Keratinocyte (primary cell): ENCODE results near the gene CCDC8. TPM values are rescaled to one million over a fixed set of nuclear protein-coding genes. Genes with fewer than 3 reads are reported as not detected.

Source experiments
- DNase-seq: peaks from one replicate; pipeline ENCODE4 v3.0.0-alpha.2; 2011; ENCODE audit warnings: low read depth, missing footprints, low spot score
- FAIRE-seq: peaks from 2 replicates; lab custom pipeline; 2011; peaks lifted over from hg19 to GRCh38; lab: Jason Lieb, UNC
- H2AFZ ChIP-seq: 2 replicates; pipeline ENCODE4 v1.6.0; 2012; ENCODE audit warnings: low read length, control low read depth, inconsistent platforms; ENCODE audit not compliant: control insufficient read depth
- H3K27ac ChIP-seq: 2 replicates; pipeline ENCODE4 v1.5.1; 2011; ENCODE audit warnings: low read length; ENCODE audit not compliant: control insufficient read depth, insufficient read depth
- H3K27me3 ChIP-seq: 3 replicates; pipeline ENCODE4 v1.6.0; 2011; ENCODE audit warnings: low read length; ENCODE audit not compliant: control insufficient read depth, insufficient read depth; ENCODE audit errors: extremely low read depth
- H3K36me3 ChIP-seq, 2 experiments: 2 replicates in 1 of 2; 3 replicates in 1 of 2; pipeline ENCODE4 v1.5.1; 2011; ENCODE audit warnings: low read length in 2 of 2, mild to moderate bottlenecking in 1 of 2; ENCODE audit not compliant: control insufficient read depth in 2 of 2, insufficient read depth in 2 of 2; ENCODE audit errors: extremely low read depth in 1 of 2
- H3K4me1 ChIP-seq: 3 replicates; pipeline ENCODE4 v1.5.1; 2011; ENCODE audit warnings: low read length; ENCODE audit not compliant: control insufficient read depth, insufficient read depth; ENCODE audit errors: extremely low read depth
- H3K4me2 ChIP-seq: 3 replicates; pipeline ENCODE4 v1.6.0; 2011; ENCODE audit warnings: low read depth, low read length; ENCODE audit not compliant: control insufficient read depth, insufficient read depth; ENCODE audit errors: extremely low read depth
- H3K4me3 ChIP-seq, 3 experiments: fragments of 200-600 bp in 1 of 3; sonication (generic) in 1 of 3; 2 replicates in 2 of 3; 3 replicates in 1 of 3; pipeline ENCODE4 v1.5.1; 2011 to 2016; ENCODE audit warnings: low read length in 3 of 3, mild to moderate bottlenecking in 3 of 3, control low read depth in 2 of 3, inconsistent platforms in 1 of 3, low read depth in 1 of 3, mixed read lengths in 1 of 3, mixed run types in 1 of 3, moderate library complexity in 1 of 3; ENCODE audit not compliant: control insufficient read depth in 2 of 3, insufficient read depth in 2 of 3; ENCODE audit errors: extremely low read depth in 1 of 3
- H3K79me2 ChIP-seq: 2 replicates; pipeline ENCODE4 v1.6.0; 2012; ENCODE audit warnings: low read length; ENCODE audit not compliant: control insufficient read depth, insufficient read depth
- H3K9ac ChIP-seq: 3 replicates; pipeline ENCODE4 v1.6.0; 2011; ENCODE audit warnings: low read length; ENCODE audit not compliant: control insufficient read depth, insufficient read depth; ENCODE audit errors: extremely low read depth
- H3K9me1 ChIP-seq: 3 replicates; pipeline ENCODE4 v1.6.0; 2011; ENCODE audit warnings: low read length; ENCODE audit not compliant: control insufficient read depth, insufficient read depth; ENCODE audit errors: extremely low read depth
- H3K9me3 ChIP-seq: 2 replicates; pipeline ENCODE4 v1.5.1; 2012; ENCODE audit warnings: low read depth, low read length; ENCODE audit not compliant: control insufficient read depth
- H4K20me1 ChIP-seq: 3 replicates; pipeline ENCODE4 v1.6.0; 2011; ENCODE audit warnings: low read length; ENCODE audit not compliant: control insufficient read depth, insufficient read depth; ENCODE audit errors: extremely low read depth
- CTCF ChIP-seq, 3 experiments: IDR thresholded peaks in 1 of 3; conservative IDR thresholded peaks in 1 of 3; optimal IDR thresholded peaks in 1 of 3; 2 replicates in 2 of 3; 3 replicates in 1 of 3; pipeline versions ENCODE3 to v1.5.1; 2011; ENCODE audit warnings: low read length in 3 of 3, mild to moderate bottlenecking in 3 of 3, moderate library complexity in 2 of 3, control low read depth in 1 of 3, inconsistent platforms in 1 of 3; ENCODE audit not compliant: insufficient read depth in 2 of 3; ENCODE audit errors: extremely low read depth in 1 of 3
- EZH2 ChIP-seq: IDR thresholded peaks from one replicate; pipeline ENCODE4 v1.6.1; 2012; ENCODE audit warnings: inconsistent platforms, mild to moderate bottlenecking, low read length, moderate library complexity
- dilution Hi-C: fragments of 300-500 bp; cut with MboI; formaldehyde crosslinking; loops from one replicate; pipeline ENCODE4 v1.7.0; 2020; ENCODE audit warnings: low sequenced_read_pairs; ENCODE audit not compliant: extremely low pct_ligation_motif_present
- polyA minus RNA-seq, 3 experiments: library from RNA; depleted of rRNA, polyadenylated mRNA; stranded (reverse); fragments of >200 nt; gene quantifications; 1 replicate in 1 of 3; 2 replicates in 1 of 3; 3 replicates in 1 of 3; pipeline ENCODE4 v1.2.3, GENCODE V29; 2011
- polyA plus RNA-seq, 5 experiments: library from polyadenylated mRNA; depleted of rRNA in 3 of 5; stranded (reverse) in 3 of 5; stranded (forward) in 1 of 5; unstranded in 1 of 5; fragments of >200 nt; gene quantifications; 1 replicate in 1 of 5; 2 replicates in 3 of 5; 3 replicates in 1 of 5; pipeline versions ENCODE4 v1.2.1 to v1.2.3, GENCODE V29; 2011 to 2012; ENCODE audit warnings: missing spikeins in 2 of 5, low read depth in 1 of 5, low replicate concordance in 1 of 5

The CCDC8 gene
- polyA plus RNA-seq (5.2 to 5.6 TPM (median 5.4 TPM) in 3 replicates), polyA minus RNA-seq (2.8 to 5.1 TPM (median 3.6 TPM) in 3 replicates)
- 0.45 TPM for polyA plus RNA-seq (2011; ENCODE audit: low read depth)
- polyA plus RNA-seq (2011; cell fraction: cytosol; rRNA removed): 2.6 and 4.2 TPM in 2 replicates
- polyA plus RNA-seq (2011; cell fraction: nucleus; rRNA removed): 4.1 and 5.1 TPM in 2 replicates
- 0.56 and 8.7 TPM in 2 replicates for polyA plus RNA-seq (2012; ENCODE audit: low replicate concordance)
- polyA minus RNA-seq (2011; cell fraction: cytosol; rRNA and poly(A)+ RNA removed): 5.8 TPM
- polyA minus RNA-seq (2011; cell fraction: nucleus; rRNA and poly(A)+ RNA removed): 2.2 and 2.7 TPM in 2 replicates

- H3K4me2 ChIP-seq: peak within 1 kb of the TSS; percentile 75
- peak within 1 kb of the TSS; percentile 13 for H3K27ac ChIP-seq
These were observed at the start of gene CCDC8 for GRCh38 chr19:46413262-46414031. CCDC8 (minus strand) TSS chr19:46413564; CDS start chr19:46412810, 754 bp downstream.

GRCh38 chr19:46461537-46461936 lies 48.2 kb upstream of the CCDC8 start:
- Histone ChIP-seq H4K20me1 (no peaks in the 10 kb centered on the region), H3K4me2 (peak overlapping the region; percentile 50), H3K4me3 (no peak overlapping the region), H3K4me1 (peaks cover 34% of the 10 kb centered on the region), H3K36me3 (no peaks in the 10 kb centered on the region), H3K9me3 (no peaks in the 10 kb centered on the region), H3K9ac (peak overlapping the region; percentile 13), H3K79me2 (no peaks in the 10 kb centered on the region), H3K27ac (peak overlapping the region; percentile 84), H3K27me3 (no peaks in the 10 kb centered on the region), H2AFZ (no peak overlapping the region), H3K9me1 (no peaks in the 10 kb centered on the region)
- FAIRE-seq (peak; percentile 96), DNase-seq (peak; percentile 93)
- TF ChIP-seq CTCF (optimal IDR thresholded peaks at IDR 0.05 in 1 of 3, IDR thresholded peaks at IDR 0.05 in 1 of 3, conservative IDR thresholded peaks at IDR 0.05 in 1 of 3; ENCODE audit: extremely low read depth in 1 of 3, insufficient read depth in 2 of 3, low read length in 3 of 3) (no peak), EZH2 (no peak)
- dilution Hi-C loops: no loop called here

More at GRCh38 chr19:46413262-46414031, at the start of gene CCDC8:
- H3K36me3 ChIP-seq: no peaks in the 10 kb centered on the region
- no peaks in the 10 kb centered on the region for H4K20me1 ChIP-seq
- DNase-seq (no peak), FAIRE-seq (no peak)
- dilution Hi-C loops: no loop called here
- H3K9me3 ChIP-seq: no peaks in the 10 kb centered on the region
- TF ChIP-seq CTCF (optimal IDR thresholded peaks at IDR 0.05 in 1 of 3, IDR thresholded peaks at IDR 0.05 in 1 of 3, conservative IDR thresholded peaks at IDR 0.05 in 1 of 3; ENCODE audit: extremely low read depth in 1 of 3, insufficient read depth in 2 of 3, low read length in 3 of 3) (no peak), EZH2 (no peak)
- H2AFZ ChIP-seq: peak within 1 kb of the TSS; percentile 51
- H3K9me1 ChIP-seq: no peaks in the 10 kb centered on the region
- H3K4me1 ChIP-seq: peaks cover 8% of the 10 kb centered on the region
- peak within 1 kb of the TSS; percentile 56 for H3K9ac ChIP-seq
- peaks cover 10% of the 10 kb centered on the region for H3K79me2 ChIP-seq
- peaks cover 16% of the 10 kb centered on the region for H3K27me3 ChIP-seq
- H3K4me3 ChIP-seq: peak within 1 kb of the TSS; percentile 20 to 62 (median 61)
